GM19468 (cell line): ENCODE measurements around the gene ASIC4.

Experiments
- ATAC-seq: cut with Tn5 transposase; IDR thresholded peaks from one replicate; pipeline ENCODE4 v1.9.1; 2021; ENCODE audit warnings: mild to moderate bottlenecking, moderate library complexity, moderate number of reproducible peaks; ENCODE audit not compliant: unreplicated experiment; ENCODE audit errors: extremely low read depth

ASIC4 gene

DNA sequence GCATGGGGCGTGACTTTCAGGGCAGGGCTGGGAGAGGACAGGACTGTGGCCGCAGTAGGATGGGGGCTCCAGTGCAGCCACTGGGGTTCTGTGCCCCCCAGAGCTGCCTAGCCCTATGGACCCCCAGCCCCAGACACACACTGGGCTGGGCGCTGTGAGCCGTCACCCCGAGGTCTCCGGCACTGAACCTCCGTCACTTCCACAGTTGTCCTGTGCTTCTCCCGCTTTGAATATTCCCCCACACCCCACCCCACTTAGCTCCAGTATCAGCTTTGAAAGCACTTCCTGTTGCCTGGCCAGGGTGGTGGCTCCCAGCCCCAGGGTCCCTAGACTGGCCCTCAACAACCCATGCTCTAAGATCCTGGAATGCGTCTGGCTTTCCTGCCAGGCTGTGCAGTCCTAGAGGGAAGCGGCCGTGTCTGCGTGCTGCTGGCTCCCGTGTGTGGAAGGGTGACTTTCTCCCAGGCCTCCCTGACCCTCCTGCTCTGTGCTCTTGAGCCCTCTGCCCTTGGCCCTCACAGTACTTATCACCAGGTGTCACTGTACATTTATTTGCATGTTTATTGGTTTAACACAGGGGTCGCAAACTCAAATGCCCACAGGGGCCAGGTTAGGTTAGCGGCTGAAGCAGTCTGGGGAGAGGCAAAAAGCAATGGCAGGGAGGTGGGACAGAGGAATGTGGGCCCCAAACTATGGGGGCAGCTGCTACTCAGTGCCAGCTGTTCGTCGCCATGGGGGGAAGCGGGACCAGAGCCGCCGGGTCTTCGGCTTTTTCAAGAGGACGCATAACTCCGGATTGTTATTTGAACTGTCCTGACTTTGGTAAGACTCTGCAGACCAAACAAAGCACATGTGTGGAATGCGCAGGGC lies 47.1 kb downstream of the ASIC4 start:
- no peak for ATAC-seq

- ATAC-seq = no peak
Observed at GRCh38 chr2:219562049-219563020, 48.1 kb downstream of the ASIC4 start.

GRCh38 chr2:219563271-219563928 lies 49.1 kb downstream of the ASIC4 start:
- ATAC-seq = no peak

GRCh38 chr2:219565130-219566080 lies 51.1 kb downstream of the ASIC4 start:
- no peak for ATAC-seq

GRCh38 chr2:219566640-219567039 lies 52.4 kb downstream of the ASIC4 start:
- no peak for ATAC-seq

DNA sequence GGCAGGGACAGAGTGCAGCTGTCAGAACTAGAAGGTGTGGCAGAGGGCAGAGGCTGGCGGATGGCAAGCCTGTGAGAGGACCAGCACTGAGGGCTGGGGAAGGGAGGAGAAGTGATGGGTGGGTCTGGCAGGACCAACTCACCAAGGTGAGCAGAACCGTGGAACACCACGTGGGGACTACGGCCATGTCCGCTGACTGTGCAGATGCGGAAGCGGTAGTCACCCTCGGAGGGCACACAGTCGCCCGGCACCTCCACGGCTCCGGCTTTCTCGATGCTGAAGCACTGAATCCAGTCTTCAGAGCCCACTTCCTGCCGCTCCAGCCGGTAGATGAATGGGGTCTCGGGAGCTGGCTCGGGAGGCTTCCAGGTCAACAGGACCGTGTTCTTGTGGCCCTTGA lies 52.8 kb downstream of the ASIC4 start:
- no peak for ATAC-seq

DNA sequence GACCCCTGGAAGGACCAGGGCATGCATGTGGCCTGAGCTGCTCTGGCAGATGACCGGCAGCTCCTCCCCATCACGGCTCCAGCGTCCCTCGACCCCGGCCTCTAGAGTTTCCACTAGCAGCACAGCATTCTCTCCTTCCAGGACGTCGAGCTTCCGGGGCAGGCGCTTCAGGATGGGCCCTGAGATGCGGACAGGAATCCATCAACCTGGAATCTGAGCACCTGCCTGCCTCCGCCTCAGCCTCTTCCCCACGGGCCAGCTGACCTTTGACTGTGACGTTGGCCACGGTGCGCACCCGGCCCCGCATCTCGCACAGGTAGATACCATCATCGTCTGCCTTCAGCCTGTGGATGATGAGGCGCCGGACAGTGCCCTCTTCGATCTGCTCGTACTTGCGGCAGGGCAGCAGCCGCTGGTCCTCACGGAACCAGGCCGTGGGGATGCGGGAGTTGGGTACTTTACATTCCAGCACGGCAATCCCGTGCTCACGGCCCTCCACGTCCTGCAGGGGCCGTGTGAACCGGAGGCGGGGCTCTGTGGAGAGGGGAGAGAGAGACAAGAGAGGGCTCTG lies 53.6 kb downstream of the ASIC4 start:
- ATAC-seq = no peak

DNA sequence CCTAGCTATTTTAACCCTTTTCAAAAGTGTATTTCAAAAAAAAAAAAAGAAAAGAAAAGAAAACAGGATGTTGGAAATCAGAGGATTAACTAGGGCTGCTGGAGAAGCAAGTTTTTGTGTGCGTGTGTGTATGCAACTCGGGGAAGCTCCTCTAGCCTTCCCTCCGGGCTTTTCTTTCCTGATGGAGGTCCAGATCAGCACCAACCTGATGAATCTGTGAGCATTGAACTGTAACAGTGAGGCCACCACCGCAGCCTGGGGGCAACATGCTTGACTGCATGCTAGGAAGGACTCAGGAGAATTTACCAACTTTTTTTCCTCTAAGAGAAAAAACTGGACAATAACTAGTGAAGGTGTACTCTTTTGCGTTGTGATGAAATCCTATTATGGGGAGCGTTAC lies 54.8 kb downstream of the ASIC4 start:
- ATAC-seq = no peak

GRCh38 chr2:219569635-219570034 lies 55.4 kb downstream of the ASIC4 start:
- ATAC-seq = no peak

DNA sequence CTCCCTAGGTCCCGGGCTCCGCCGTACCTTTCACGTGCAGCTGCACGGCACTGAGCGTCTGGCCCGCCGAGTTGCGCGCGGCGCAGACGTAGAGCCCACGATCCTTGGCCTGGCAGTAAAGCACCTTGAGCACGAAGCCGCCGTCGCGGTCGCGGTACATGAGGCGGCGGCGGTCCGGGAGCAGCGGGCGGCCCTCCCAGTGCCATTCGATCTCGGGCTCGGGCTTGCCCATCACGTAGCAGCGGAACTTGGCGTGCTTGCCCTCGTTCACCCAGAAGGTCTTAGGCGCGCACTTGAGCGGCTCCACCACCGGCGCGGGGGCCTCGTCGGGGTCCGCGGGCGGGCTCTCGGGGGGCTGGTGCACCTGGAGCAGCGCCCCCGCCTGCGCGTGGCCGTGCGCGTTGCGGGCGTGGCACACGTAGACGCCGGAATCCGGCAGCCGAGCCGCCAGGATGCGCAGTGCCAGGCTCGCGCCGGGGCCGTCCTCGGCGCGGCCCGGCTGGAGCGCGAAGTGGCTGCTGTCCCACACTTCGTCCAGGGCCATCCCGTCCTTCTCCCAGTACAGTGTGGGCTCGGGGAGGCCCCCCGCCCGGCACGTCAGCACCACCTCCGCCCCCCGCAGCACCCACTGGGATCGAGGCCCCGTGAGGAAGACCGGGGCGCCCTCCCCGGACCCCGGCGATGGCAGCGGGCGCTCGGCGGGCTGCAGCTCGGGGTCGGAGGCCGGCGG lies 56.1 kb downstream of the ASIC4 start:
- no peak for ATAC-seq

DNA sequence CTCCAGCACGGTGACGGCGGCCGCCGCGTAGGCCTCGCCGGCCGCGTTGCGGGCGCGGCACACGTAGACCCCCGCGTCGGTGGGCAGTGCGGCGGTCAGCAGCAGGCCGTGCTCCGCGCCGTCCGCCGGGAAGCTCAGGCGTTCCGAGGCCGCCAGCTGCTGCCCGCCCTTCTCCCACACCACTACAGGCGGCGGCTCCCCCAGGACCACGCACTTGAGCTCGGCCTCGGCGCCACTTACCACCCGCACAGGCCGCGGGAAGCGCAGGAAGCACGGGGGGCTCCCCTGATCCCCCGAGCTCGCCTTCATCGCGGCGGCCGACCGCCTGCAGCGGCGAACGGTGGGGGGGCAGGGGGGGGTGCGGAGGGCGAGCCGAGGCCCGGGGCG lies 56.6 kb downstream of the ASIC4 start:
- ATAC-seq = no peak

- no peak for ATAC-seq
Observed at GRCh38 chr2:219571311-219572236, 57.3 kb downstream of the ASIC4 start, which contains the start of gene OBSL1. Gene OBSL1 (minus strand): TSS chr2:219571539. CDS start chr2:219571232, 307 bp downstream.

DNA sequence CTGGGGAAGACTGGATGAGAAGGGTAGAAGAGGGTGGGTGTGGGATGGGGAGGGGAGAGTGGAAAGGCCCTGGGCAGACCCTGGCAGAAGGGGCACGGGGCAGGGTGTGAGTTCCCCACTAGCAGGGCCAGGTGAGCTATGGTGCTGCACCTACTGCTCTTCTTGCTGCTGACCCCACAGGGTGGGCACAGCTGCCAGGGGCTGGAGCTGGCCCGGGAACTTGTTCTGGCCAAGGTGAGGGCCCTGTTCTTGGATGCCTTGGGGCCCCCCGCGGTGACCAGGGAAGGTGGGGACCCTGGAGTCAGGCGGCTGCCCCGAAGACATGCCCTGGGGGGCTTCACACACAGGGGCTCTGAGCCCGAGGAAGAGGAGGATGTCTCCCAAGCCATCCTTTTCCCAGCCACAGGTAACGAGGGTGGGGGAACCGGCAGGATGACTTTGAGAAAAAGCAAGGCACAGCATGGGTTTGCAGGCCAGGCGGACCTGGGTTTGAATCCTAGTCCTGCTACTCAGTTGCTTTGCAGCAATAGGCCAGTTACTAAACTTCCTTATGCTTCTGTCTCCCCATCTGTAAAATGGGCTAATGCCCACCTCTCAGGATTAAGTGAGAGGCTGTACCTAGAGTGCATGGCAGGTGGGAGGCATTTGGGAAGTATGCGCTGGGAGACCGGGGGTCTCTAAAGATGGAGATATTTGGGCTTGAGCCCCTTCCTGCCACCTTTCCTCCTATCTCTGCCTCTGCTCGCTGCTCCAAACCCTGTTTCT lies 58.1 kb downstream of the ASIC4 start, which contains the start of gene INHA:
TSS of gene INHA (plus strand) at position 74 of the 765 bp plus-strand sequence. CDS start at position 139, 65 bp downstream.
- no peak for ATAC-seq

GRCh38 chr2:219573166-219573565 lies 58.9 kb downstream of the ASIC4 start:
- ATAC-seq = no peak

DNA sequence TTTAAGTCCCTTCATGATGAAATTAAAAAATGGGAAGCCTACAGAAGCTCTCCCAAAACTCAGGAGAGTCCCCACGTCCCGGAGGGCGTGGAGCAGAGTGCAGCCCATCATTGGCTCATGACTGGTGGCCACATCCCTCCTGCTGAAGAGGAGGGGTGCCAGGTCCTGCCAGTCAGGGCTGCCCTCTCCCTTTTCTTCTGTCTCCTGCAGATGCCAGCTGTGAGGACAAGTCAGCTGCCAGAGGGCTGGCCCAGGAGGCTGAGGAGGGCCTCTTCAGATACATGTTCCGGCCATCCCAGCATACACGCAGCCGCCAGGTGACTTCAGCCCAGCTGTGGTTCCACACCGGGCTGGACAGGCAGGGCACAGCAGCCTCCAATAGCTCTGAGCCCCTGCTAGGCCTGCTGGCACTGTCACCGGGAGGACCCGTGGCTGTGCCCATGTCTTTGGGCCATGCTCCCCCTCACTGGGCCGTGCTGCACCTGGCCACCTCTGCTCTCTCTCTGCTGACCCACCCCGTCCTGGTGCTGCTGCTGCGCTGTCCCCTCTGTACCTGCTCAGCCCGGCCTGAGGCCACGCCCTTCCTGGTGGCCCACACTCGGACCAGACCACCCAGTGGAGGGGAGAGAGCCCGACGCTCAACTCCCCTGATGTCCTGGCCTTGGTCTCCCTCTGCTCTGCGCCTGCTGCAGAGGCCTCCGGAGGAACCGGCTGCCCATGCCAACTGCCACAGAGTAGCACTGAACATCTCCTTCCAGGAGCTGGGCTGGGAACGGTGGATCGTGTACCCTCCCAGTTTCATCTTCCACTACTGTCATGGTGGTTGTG lies 60.4 kb downstream of the ASIC4 start:
- no peak for ATAC-seq
